OCI-LY3 (cell line): ENCODE data around the gene GYPB.
"Not testable (repeated sequence)": the region's sequence is repeated elsewhere in the genome, so short reads cannot be mapped to it uniquely, and the experiment has no call there.

Experiments used
- CTCF ChIP-seq: fragments of 200-600, 300-600 bp; sonication (generic); IDR thresholded peaks from 2 replicates; pipeline ENCODE4 v1.5.1; 2014; ENCODE audit warnings: antibody characterized with exemption, low read length, low read depth
- EZH2phosphoT487 ChIP-seq: fragments of 200-600 bp; shearing (Covaris generic); IDR thresholded peaks from 2 replicates; pipeline ENCODE4 v1.6.1; 2018; ENCODE audit warnings: antibody characterized with exemption, mixed run types, low read depth

GRCh38 chr4:144060234-144060859 is 41.2 kb upstream of the GYPB start:
- TF ChIP-seq CTCF, EZH2phosphoT487: not testable (repeated sequence)
